GM12872 (cell line): ENCODE results near the gene SERPINB6.

Source experiments
- CTCF ChIP-seq: IDR thresholded peaks from 3 replicates; pipeline ENCODE4 v1.5.1; 2011; ENCODE audit warnings: low read depth, mild to moderate bottlenecking, low read length, moderate library complexity; ENCODE audit not compliant: insufficient read depth

SERPINB6 gene

GRCh38 chr6:2977799-2978590 lies 6.6 kb upstream of the SERPINB6 start:
- TF ChIP-seq CTCF, result no peak

GRCh38 chr6:2977290-2977689 lies 5.9 kb upstream of the SERPINB6 start:
- TF ChIP-seq CTCF, result no peak

- TF ChIP-seq CTCF, result no peak
Observed at GRCh38 chr6:2976571-2977085, 5.3 kb upstream of the SERPINB6 start.

GRCh38 chr6:2976060-2976459 lies 4.7 kb upstream of the SERPINB6 start:
- no peak for TF ChIP-seq CTCF

GRCh38 chr6:2973676-2974075 lies 2.3 kb upstream of the SERPINB6 start:
- no peak for TF ChIP-seq CTCF

GRCh38 chr6:2970753-2971419 lies 481 bp downstream of the SERPINB6 start:
- no peak for TF ChIP-seq CTCF

GRCh38 chr6:2970034-2970685 lies 1.2 kb downstream of the SERPINB6 start:
- TF ChIP-seq CTCF, result no peak
